ENCODE results near the gene ATG7.
"Not testable (repeated sequence)": the region's sequence is repeated elsewhere in the genome, so short reads cannot be mapped to it uniquely, and the experiment has no call there.

ATG7 gene

DNA sequence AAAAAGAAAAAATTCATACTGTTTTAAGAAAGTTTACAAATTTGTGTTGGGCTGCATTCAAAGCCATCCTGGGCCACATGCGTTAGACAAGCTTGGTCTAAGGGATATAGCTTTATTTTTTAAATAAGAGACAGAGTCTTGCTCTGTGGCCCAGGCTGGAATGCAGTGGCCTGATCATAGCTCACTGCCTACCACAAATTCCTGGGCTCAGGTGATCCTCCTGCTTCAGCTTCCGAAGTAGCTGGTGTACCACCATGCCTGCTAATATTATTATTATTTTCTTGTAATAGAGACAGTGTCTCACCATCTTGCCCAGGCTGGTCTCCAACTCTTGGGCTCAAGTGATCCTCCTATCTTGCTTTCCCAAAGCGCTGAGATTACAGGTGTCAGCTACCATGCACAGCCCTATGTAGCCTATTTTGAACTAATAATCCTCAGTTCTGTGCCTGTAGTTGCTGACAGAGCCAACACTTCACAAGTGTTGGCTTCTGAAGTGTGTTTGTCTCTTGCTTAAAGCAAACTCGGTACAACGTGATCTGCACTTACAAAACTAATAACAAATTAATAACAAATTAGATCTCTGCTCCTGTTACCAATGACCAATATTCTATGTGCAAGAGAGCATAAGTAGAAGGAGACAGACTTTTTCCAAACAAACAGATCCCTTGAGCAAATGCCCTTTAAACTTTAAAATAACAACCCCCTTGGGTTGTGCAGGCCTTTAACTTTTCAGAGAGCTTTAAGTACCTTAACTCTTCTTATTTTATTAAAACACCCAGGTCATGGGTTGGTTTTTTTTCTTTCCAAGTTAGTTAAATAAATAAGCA is 236.4 kb downstream of the ATG7 start:
- Histone ChIP-seq H3K9ac (ENCODE audit: low read depth in 1 of 2, low read length in 2 of 2) (no peak overlapping the region), H3K27ac (ENCODE audit: low read depth in 2 of 2, low read length in 2 of 2) (peak overlapping the region in 1 of 2 donors; percentile 38), H3K9me3 (ENCODE audit: control insufficient read depth in 2 of 2, low read length in 2 of 2) (no peaks in the 10 kb centered on the region), H3K4me1 (ENCODE audit: control insufficient read depth in 2 of 2, insufficient read depth in 2 of 2, low read length in 2 of 2) (peaks cover 18 to 20% of the 10 kb centered on the region in 2 donors), H3K36me3 (ENCODE audit: control insufficient read depth in 2 of 2, insufficient read depth in 2 of 2, low read length in 2 of 2) (no peaks in the 10 kb centered on the region), H3K27me3 (ENCODE audit: control insufficient read depth in 2 of 2, insufficient read depth in 2 of 2, low read length in 2 of 2) (no peaks in the 10 kb centered on the region), H3K4me3 (ENCODE audit: low read length in 2 of 2) (no peak overlapping the region)

DNA sequence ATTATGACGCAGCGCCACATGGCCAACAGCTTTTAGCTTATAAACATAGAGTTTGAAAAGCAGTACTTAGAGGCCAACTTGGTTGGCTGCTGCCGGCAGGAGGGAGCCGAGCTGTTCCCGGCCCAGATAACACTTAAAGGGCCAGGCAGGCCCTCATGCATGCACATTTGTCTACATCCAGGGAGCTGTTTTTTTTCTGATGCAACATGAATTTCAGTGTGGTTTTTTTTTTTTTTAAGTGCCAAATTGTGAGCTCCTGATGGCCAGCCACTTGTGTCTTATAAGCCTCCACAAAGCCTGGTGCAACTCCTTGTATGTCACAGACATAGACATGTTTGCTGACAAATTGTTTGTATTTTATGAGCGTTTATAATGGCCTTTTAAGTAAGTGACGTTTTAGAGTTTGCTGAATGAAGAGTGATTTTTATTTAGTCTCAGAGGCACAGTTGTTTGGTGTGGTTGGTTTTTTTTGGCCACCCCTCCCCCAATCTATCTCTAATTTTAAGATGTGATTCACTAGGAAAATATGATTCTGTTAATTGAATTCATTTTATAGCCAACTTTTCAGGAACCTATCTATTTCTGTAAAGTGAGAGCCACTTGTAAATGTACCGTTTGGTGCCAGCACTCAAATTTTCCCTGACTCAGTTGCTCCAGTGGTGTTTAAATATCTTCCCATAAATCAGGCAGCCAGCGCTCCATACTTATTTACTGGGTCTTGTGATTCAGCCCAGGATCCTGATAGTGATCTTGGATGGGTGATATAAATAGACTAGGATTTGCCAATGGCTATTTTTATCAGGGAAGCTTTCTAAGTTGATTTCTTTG is 237.2 kb downstream of the ATG7 start:
- Histone ChIP-seq H3K4me3 (ENCODE audit: low read length in 2 of 2) (no peak overlapping the region), H3K36me3 (ENCODE audit: control insufficient read depth in 2 of 2, insufficient read depth in 2 of 2, low read length in 2 of 2) (no peaks in the 10 kb centered on the region), H3K27me3 (ENCODE audit: control insufficient read depth in 2 of 2, insufficient read depth in 2 of 2, low read length in 2 of 2) (no peaks in the 10 kb centered on the region), H3K9ac (ENCODE audit: low read depth in 1 of 2, low read length in 2 of 2) (no peak overlapping the region), H3K4me1 (ENCODE audit: control insufficient read depth in 2 of 2, insufficient read depth in 2 of 2, low read length in 2 of 2) (peaks cover 18 to 20% of the 10 kb centered on the region in 2 donors), H3K9me3 (ENCODE audit: control insufficient read depth in 2 of 2, low read length in 2 of 2) (no peaks in the 10 kb centered on the region), H3K27ac (ENCODE audit: low read depth in 2 of 2, low read length in 2 of 2) (peak overlapping the region; percentile 43 to 48)

DNA sequence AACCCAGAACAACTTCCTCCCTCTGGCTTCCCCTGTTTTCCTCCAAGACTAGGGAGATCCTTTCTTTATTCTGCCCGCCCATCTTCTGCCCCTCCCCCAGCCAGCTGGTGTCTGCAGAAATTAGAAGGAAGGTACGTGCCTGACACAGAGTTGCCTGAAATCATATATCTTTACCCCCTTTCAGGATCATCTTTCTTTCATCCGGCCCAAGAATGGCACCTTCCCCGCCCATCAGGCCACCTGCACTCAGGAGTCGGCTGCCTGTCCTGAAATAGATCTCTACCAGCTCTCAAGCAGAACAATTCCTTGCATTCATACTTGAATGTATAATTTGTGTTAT is 237.8 kb downstream of the ATG7 start:
- Histone ChIP-seq H3K27me3 (ENCODE audit: control insufficient read depth in 2 of 2, insufficient read depth in 2 of 2, low read length in 2 of 2) (no peaks in the 10 kb centered on the region), H3K36me3 (ENCODE audit: control insufficient read depth in 2 of 2, insufficient read depth in 2 of 2, low read length in 2 of 2) (no peaks in the 10 kb centered on the region), H3K9me3 (ENCODE audit: control insufficient read depth in 2 of 2, low read length in 2 of 2) (no peaks in the 10 kb centered on the region), H3K27ac (ENCODE audit: low read depth in 2 of 2, low read length in 2 of 2) (peak overlapping the region; percentile 43 to 48), H3K9ac (ENCODE audit: low read depth in 1 of 2, low read length in 2 of 2) (no peak overlapping the region), H3K4me3 (ENCODE audit: low read length in 2 of 2) (no peak overlapping the region), H3K4me1 (ENCODE audit: control insufficient read depth in 2 of 2, insufficient read depth in 2 of 2, low read length in 2 of 2) (peaks cover 18 to 20% of the 10 kb centered on the region in 2 donors)

DNA sequence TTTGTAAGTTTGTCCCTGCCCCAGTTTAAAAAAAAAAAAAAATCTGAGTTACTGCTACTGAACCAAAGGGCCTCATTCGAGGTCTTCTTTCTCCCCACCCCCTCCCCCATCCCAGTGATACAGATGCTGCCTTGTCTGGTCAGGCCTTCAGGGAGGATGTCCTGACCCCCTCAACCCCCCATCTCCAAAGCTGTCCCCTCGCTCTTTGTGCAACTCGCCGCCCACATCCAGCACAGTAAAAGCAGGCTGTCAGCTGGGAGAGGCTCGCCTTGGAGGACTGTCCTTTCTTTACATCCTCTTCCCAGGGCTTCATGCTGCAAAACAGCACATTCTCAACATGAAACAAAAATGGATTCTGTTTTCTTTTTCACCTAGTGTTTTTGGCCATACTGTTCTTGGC is 238.2 kb downstream of the ATG7 start:
- H3K9me3 ChIP-seq (ENCODE audit: control insufficient read depth in 2 of 2, low read length in 2 of 2), result no peaks in the 10 kb centered on the region
- H3K27me3 ChIP-seq (ENCODE audit: control insufficient read depth in 2 of 2, insufficient read depth in 2 of 2, low read length in 2 of 2), result no peaks in the 10 kb centered on the region
- H3K4me3 ChIP-seq (ENCODE audit: low read length in 2 of 2), result no peak overlapping the region
- no peaks in the 10 kb centered on the region for H3K36me3 ChIP-seq (ENCODE audit: control insufficient read depth in 2 of 2, insufficient read depth in 2 of 2, low read length in 2 of 2)
- H3K27ac ChIP-seq (ENCODE audit: low read depth in 2 of 2, low read length in 2 of 2), result peak overlapping the region; percentile 43 to 48
- H3K9ac ChIP-seq (ENCODE audit: low read depth in 1 of 2, low read length in 2 of 2), result no peak overlapping the region
- peaks cover 18 to 20% of the 10 kb centered on the region in 2 donors for H3K4me1 ChIP-seq (ENCODE audit: control insufficient read depth in 2 of 2, insufficient read depth in 2 of 2, low read length in 2 of 2)

DNA sequence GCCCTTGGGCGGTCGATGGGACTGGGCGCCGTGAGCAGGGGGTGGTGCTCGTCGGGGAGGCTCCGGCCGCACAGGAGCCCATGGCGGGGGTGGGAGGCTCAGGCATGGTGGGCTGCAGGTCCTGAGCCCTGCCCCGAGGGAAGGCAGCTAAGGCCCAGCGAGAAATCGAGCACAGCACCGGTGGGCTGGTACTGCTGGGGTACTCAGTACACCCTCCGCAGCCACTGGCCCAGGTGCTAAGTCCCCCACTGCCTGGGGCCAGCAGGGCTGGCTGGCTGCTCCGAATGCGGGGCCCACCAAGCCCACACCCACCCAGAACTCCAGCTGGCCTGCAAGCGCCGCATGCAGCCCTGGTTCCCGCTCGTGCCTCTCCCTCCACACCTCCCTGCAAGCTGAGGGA is 239.4 kb downstream of the ATG7 start:
- H3K9me3 ChIP-seq (ENCODE audit: control insufficient read depth in 2 of 2, low read length in 2 of 2); H3K4me3 ChIP-seq (ENCODE audit: low read length in 2 of 2); H3K27me3 ChIP-seq (ENCODE audit: control insufficient read depth in 2 of 2, insufficient read depth in 2 of 2, low read length in 2 of 2); H3K9ac ChIP-seq (ENCODE audit: low read depth in 1 of 2, low read length in 2 of 2); H3K27ac ChIP-seq (ENCODE audit: low read depth in 2 of 2, low read length in 2 of 2); H3K36me3 ChIP-seq (ENCODE audit: control insufficient read depth in 2 of 2, insufficient read depth in 2 of 2, low read length in 2 of 2): not testable (repeated sequence)
- H3K4me1 ChIP-seq (ENCODE audit: control insufficient read depth in 2 of 2, insufficient read depth in 2 of 2, low read length in 2 of 2), result peaks cover 18 to 20% of the 10 kb centered on the region in 2 donors

DNA sequence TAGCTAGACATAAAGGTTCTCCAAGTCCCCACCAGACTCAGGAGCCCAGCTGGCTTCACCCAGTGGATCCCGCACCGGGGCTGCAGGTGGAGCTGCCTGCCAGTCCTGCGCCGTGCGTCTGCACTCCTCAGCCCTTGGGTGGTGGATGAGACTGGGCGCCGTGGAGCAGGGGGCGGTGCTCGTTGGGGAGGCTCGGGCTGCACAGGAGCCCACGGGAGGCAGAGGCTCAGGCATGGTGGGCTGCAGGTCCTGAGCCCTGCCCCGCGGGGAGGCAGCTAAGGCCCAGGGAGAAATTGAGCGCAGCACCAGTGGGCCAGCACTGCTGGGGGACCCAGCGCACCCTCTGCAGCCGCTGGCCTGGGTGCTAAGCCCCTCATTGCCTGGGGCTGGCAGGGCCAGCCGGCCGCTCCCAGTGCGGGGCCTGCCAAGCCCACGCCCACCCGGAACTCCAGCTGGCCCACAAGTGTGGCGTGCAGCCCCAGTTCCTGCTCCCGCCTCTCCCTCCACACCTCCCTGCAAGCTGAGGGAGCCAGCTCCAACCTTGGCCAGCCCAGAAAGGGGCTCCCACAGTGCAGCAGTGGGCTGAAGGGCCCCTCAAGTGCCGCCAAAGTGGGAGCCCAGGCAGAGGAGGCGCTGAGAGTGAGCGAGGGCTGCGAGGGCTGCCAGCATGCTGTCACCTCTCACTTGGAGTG is 241.1 kb downstream of the ATG7 start:
- not testable (repeated sequence) for H3K27me3 ChIP-seq (ENCODE audit: control insufficient read depth in 2 of 2, insufficient read depth in 2 of 2, low read length in 2 of 2); H3K36me3 ChIP-seq (ENCODE audit: control insufficient read depth in 2 of 2, insufficient read depth in 2 of 2, low read length in 2 of 2); H3K4me3 ChIP-seq (ENCODE audit: low read length in 2 of 2); H3K27ac ChIP-seq (ENCODE audit: low read depth in 2 of 2, low read length in 2 of 2); H3K9me3 ChIP-seq (ENCODE audit: control insufficient read depth in 2 of 2, low read length in 2 of 2); H3K9ac ChIP-seq (ENCODE audit: low read depth in 1 of 2, low read length in 2 of 2)
- peaks cover 18 to 20% of the 10 kb centered on the region in 2 donors for H3K4me1 ChIP-seq (ENCODE audit: control insufficient read depth in 2 of 2, insufficient read depth in 2 of 2, low read length in 2 of 2)

DNA sequence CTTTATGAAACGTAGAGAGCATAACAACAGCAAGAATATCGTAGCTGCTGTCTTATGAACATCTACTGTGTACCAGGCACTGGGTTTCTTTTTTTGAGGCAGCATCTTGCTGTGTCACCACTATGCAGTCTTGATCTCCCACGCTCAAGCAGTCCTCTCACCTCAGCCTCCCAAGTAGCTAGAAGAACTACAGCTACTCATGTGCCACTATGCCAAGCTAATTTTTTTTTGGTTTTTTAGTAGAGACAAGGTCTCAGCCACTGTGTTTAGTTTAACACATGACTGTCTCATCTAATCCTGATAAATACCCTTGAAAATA is 241.6 kb downstream of the ATG7 start:
- Histone ChIP-seq H3K9ac (ENCODE audit: low read depth in 1 of 2, low read length in 2 of 2) (no peak overlapping the region), H3K27me3 (ENCODE audit: control insufficient read depth in 2 of 2, insufficient read depth in 2 of 2, low read length in 2 of 2) (no peaks in the 10 kb centered on the region), H3K9me3 (ENCODE audit: control insufficient read depth in 2 of 2, low read length in 2 of 2) (no peaks in the 10 kb centered on the region), H3K36me3 (ENCODE audit: control insufficient read depth in 2 of 2, insufficient read depth in 2 of 2, low read length in 2 of 2) (no peaks in the 10 kb centered on the region), H3K4me1 (ENCODE audit: control insufficient read depth in 2 of 2, insufficient read depth in 2 of 2, low read length in 2 of 2) (peaks cover 13 to 15% of the 10 kb centered on the region in 2 donors), H3K4me3 (ENCODE audit: low read length in 2 of 2) (no peak overlapping the region), H3K27ac (ENCODE audit: low read depth in 2 of 2, low read length in 2 of 2) (no peak overlapping the region)

DNA sequence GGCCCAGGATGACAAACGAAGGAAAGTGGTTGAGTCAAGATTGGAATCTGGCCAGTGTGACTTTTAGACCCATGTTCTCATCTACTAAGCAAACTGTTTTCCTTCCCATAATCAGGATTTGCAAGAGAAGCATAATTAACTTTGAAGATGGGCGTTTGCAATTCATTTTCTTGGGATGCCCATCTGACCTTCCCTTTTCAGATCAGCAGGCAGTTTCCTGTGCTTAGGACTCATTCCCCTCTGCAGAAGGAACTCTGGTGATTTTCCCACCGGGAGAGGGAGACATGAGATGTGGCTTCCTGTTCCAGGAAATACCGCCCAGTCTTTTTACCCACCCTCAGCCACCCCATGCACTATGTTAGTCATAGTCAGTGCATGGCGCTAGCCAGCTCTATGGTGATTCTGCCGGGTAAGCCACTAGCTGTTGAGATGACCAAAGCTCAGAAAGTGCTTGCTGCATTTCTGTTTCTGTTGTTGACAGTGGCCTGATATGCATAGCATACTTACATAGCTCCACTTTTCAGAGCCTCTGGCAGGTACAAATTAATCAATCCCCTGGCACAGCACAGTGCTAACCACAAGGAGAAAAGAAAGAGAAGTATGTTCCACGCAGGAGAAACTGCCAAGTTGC is 242.1 kb downstream of the ATG7 start:
- peaks cover 11% of the 10 kb centered on the region in 2 donors for H3K4me1 ChIP-seq (ENCODE audit: control insufficient read depth in 2 of 2, insufficient read depth in 2 of 2, low read length in 2 of 2)
- no peaks in the 10 kb centered on the region for H3K9me3 ChIP-seq (ENCODE audit: control insufficient read depth in 2 of 2, low read length in 2 of 2)
- no peak overlapping the region for H3K9ac ChIP-seq (ENCODE audit: low read depth in 1 of 2, low read length in 2 of 2)
- H3K4me3 ChIP-seq (ENCODE audit: low read length in 2 of 2), result no peak overlapping the region
- H3K27ac ChIP-seq (ENCODE audit: low read depth in 2 of 2, low read length in 2 of 2), result no peak overlapping the region
- H3K36me3 ChIP-seq (ENCODE audit: control insufficient read depth in 2 of 2, insufficient read depth in 2 of 2, low read length in 2 of 2), result no peaks in the 10 kb centered on the region
- H3K27me3 ChIP-seq (ENCODE audit: control insufficient read depth in 2 of 2, insufficient read depth in 2 of 2, low read length in 2 of 2), result no peaks in the 10 kb centered on the region

DNA sequence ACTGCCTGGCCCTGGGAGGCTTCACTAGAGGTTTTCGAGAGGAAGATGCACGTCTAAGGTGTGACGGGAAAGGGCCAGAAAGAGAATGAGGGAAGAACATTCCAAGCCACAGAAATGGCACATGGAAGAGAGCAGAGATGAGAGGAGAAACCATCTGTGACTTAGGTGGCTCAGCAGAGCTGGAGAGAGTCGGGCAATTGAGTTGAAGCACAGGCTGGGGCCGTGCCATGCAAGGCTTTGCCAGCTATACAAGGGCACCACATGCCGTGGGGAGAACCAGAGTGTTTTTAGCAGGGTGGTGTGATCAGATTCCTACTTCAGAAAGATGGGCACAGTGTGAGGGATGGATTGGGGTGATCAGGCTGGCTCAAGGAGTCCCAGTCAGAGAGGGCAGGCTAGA is 245.4 kb downstream of the ATG7 start:
- no peaks in the 10 kb centered on the region for H3K9me3 ChIP-seq (ENCODE audit: control insufficient read depth in 2 of 2, low read length in 2 of 2)
- H3K4me1 ChIP-seq (ENCODE audit: control insufficient read depth in 2 of 2, insufficient read depth in 2 of 2, low read length in 2 of 2), result no peaks in the 10 kb centered on the region
- H3K27ac ChIP-seq (ENCODE audit: low read depth in 2 of 2, low read length in 2 of 2), result no peak overlapping the region
- H3K9ac ChIP-seq (ENCODE audit: low read depth in 1 of 2, low read length in 2 of 2), result no peak overlapping the region
- no peaks in the 10 kb centered on the region for H3K27me3 ChIP-seq (ENCODE audit: control insufficient read depth in 2 of 2, insufficient read depth in 2 of 2, low read length in 2 of 2)
- H3K36me3 ChIP-seq (ENCODE audit: control insufficient read depth in 2 of 2, insufficient read depth in 2 of 2, low read length in 2 of 2), result no peaks in the 10 kb centered on the region
- H3K4me3 ChIP-seq (ENCODE audit: low read length in 2 of 2), result no peak overlapping the region

DNA sequence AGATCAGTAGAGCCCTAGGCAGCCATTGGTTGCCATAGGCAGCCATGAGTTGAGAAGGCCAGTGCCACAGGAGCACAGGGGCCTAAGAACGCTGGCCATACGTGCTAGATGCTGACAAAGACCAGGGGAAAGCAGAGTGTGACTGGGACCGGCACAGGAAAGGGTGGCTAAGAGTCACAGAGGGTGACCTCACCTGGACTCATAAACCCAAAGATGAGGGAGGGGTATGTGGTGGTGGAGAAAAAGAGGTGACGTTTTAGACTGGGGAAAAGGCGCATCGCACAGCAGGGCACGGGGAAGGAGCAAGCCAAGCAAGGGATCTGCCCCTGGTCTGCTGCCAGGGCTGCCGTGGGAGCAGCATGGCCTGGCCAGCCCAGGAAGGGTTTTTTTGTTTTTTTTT is 249.0 kb downstream of the ATG7 start:
- Histone ChIP-seq H3K27me3 (ENCODE audit: control insufficient read depth in 2 of 2, insufficient read depth in 2 of 2, low read length in 2 of 2) (no peaks in the 10 kb centered on the region), H3K27ac (ENCODE audit: low read depth in 2 of 2, low read length in 2 of 2) (no peak overlapping the region), H3K4me1 (ENCODE audit: control insufficient read depth in 2 of 2, insufficient read depth in 2 of 2, low read length in 2 of 2) (no peaks in the 10 kb centered on the region), H3K9ac (ENCODE audit: low read depth in 1 of 2, low read length in 2 of 2) (no peak overlapping the region), H3K9me3 (ENCODE audit: control insufficient read depth in 2 of 2, low read length in 2 of 2) (no peaks in the 10 kb centered on the region), H3K4me3 (ENCODE audit: low read length in 2 of 2) (no peak overlapping the region), H3K36me3 (ENCODE audit: control insufficient read depth in 2 of 2, insufficient read depth in 2 of 2, low read length in 2 of 2) (no peaks in the 10 kb centered on the region)

All from mucosa of rectum (tissue), 2 donors.